C4-2B (cell line): Measurements from ENCODE around the gene JMJD7.
"Not testable (repeated sequence)": the region's sequence is repeated elsewhere in the genome, so short reads cannot be mapped to it uniquely, and the experiment has no call there.

Experiments
- H3K27ac ChIP-seq: fragments of 450-650 bp; 2 replicates; pipeline ENCODE4 v1.5.1; 2017
- CTCF ChIP-seq: fragments of 450-650 bp; conservative IDR thresholded peaks from 2 replicates; pipeline ENCODE4 v1.5.1; 2017; ENCODE audit warnings: mild to moderate bottlenecking
- ZFX ChIP-seq: fragments of 450-650 bp; IDR thresholded peaks from 2 replicates; pipeline ENCODE4 v1.6.1; 2017

JMJD7 gene

GRCh38 chr15:41829959-41830646 lies 2.2 kb downstream of the JMJD7 start:
- no peak overlapping the region for H3K27ac ChIP-seq
- no peak for TF ChIP-seq ZFX
- no peak for TF ChIP-seq CTCF

GRCh38 chr15:41831291-41831690 lies 3.4 kb downstream of the JMJD7 start:
- H3K27ac ChIP-seq = not testable (repeated sequence)

- TF ChIP-seq ZFX (no peak), CTCF (no peak)
- H3K27ac ChIP-seq = no peak overlapping the region
Measured at GRCh38 chr15:41832208-41832607, 4.3 kb downstream of the JMJD7 start.

- TF ChIP-seq ZFX = no peak
- TF ChIP-seq CTCF = no peak
- H3K27ac ChIP-seq = no peak overlapping the region
Measured at GRCh38 chr15:41832875-41833274, 5.0 kb downstream of the JMJD7 start.

GRCh38 chr15:41834096-41834495 lies 6.2 kb downstream of the JMJD7 start:
- TF ChIP-seq ZFX = no peak
- no peak for TF ChIP-seq CTCF
- no peak overlapping the region for H3K27ac ChIP-seq

GRCh38 chr15:41836073-41836472 lies 8.2 kb downstream of the JMJD7 start:
- TF ChIP-seq CTCF = no peak
- no peak for TF ChIP-seq ZFX
- H3K27ac ChIP-seq = no peak overlapping the region

- TF ChIP-seq ZFX (no peak), CTCF (no peak)
- no peak overlapping the region for H3K27ac ChIP-seq
Measured at GRCh38 chr15:41836713-41837454, 9.0 kb downstream of the JMJD7 start.

GRCh38 chr15:41838400-41838897 lies 10.6 kb downstream of the JMJD7 start, which contains the start of gene PLA2G4B:
PLA2G4B (plus strand) TSS chr15:41838847; CDS start chr15:41838914, 67 bp downstream.
- TF ChIP-seq CTCF = no peak
- TF ChIP-seq ZFX = no peak
- H3K27ac ChIP-seq = peak within 1 kb of the TSS; percentile 69
